B cell (primary cell): ENCODE data around the gene GSDMA. TPM values are rescaled to one million over a fixed set of nuclear protein-coding genes. Genes with fewer than 3 reads are reported as not detected.

Experiments used
- ATAC-seq: fragments of 200-7000 bp; cut with Tn5 transposase; one replicate; pipeline ENCODE4 v1.10.0; 2021; ENCODE audit warnings: low read depth, mild to moderate bottlenecking, moderate number of reproducible peaks, moderate library complexity
- CTCF ChIA-PET: fragments of 350-600 bp; sonication (Branson Sonifier 250); formaldehyde crosslinking; loops from one replicate; lab custom pipeline; 2021; ENCODE audit warnings: antibody characterized with exemption, inconsistent platforms; lab: Charles Lee
- POLR2A ChIA-PET: fragments of 350-600 bp; sonication (Branson Sonifier 250); formaldehyde crosslinking; loops from one replicate; lab custom pipeline; 2021; ENCODE audit warnings: antibody characterized with exemption; lab: Charles Lee
- DNase-seq: peaks from one replicate; pipeline ENCODE4 v3.0.0; 2013
- H2AFZ ChIP-seq: 2 replicates; pipeline ENCODE4 v1.6.1; 2012; ENCODE audit warnings: mild to moderate bottlenecking, low read depth, low read length; ENCODE audit not compliant: insufficient read depth, poor library complexity, severe bottlenecking
- H3K27ac ChIP-seq, 2 donors: 1 replicate in 1 of 2; 2 replicates in 1 of 2; pipeline ENCODE4 v1.5.1; 2012 to 2013; ENCODE audit warnings: low read length in 2 of 2, mild to moderate bottlenecking in 2 of 2, moderate library complexity in 1 of 2
- H3K27me3 ChIP-seq, 4 experiments: fragments of 200-600 bp in 1 of 4; sonication (generic) in 1 of 4; replicated peaks in 1 of 4; 1 replicate in 2 of 4; 2 replicates in 2 of 4; pipeline versions ENCODE4 v1.6.1 to v1.7.0; 2013 to 2016; ENCODE audit warnings: low read length in 3 of 4, mild to moderate bottlenecking in 2 of 4, mixed read lengths in 1 of 4, moderate library complexity in 1 of 4; ENCODE audit not compliant: insufficient read depth in 4 of 4, control insufficient read depth in 3 of 4; ENCODE audit errors: control extremely low read depth in 1 of 4
- H3K36me3 ChIP-seq, 2 experiments: replicated peaks in 1 of 2; 1 replicate in 1 of 2; 2 replicates in 1 of 2; pipeline versions ENCODE4 v1.6.1 to v1.7.1; 2013; ENCODE audit warnings: low read length in 1 of 2; ENCODE audit not compliant: insufficient read depth in 2 of 2, control insufficient read depth in 1 of 2; ENCODE audit errors: control extremely low read depth in 1 of 2, extremely low read depth in 1 of 2
- H3K4me1 ChIP-seq, 2 donors: fragments of 200-600 bp in 1 of 2; sonication (generic) in 1 of 2; 1 replicate in 1 of 2; 2 replicates in 1 of 2; pipeline versions ENCODE4 v1.5.1 to v1.6.1; 2013 to 2017; ENCODE audit warnings: low read length in 2 of 2; ENCODE audit not compliant: control insufficient read depth in 2 of 2, insufficient read depth in 2 of 2
- H3K4me2 ChIP-seq: replicated peaks from 2 replicates; pipeline ENCODE3; 2012; ENCODE audit warnings: mild to moderate bottlenecking, low read depth, low read length; ENCODE audit not compliant: poor library complexity, severe bottlenecking
- H3K4me3 ChIP-seq, 5 experiments: fragments of 200-600 bp in 1 of 5; sonication (generic) in 1 of 5; 1 replicate in 3 of 5; 2 replicates in 2 of 5; pipeline versions ENCODE4 v1.5.1 to v1.7.0; 2011 to 2016; ENCODE audit warnings: low read length in 4 of 5, mild to moderate bottlenecking in 4 of 5, low read depth in 2 of 5, control low read depth in 1 of 5, moderate library complexity in 1 of 5; ENCODE audit not compliant: insufficient read depth in 1 of 5; ENCODE audit errors: control extremely low read depth in 1 of 5, extremely low read depth in 1 of 5
- H3K79me2 ChIP-seq: fragments of 200-600 bp; sonication (generic); one replicate; pipeline ENCODE4 v1.6.0; 2016; ENCODE audit warnings: low read length; ENCODE audit not compliant: control insufficient read depth, insufficient read depth
- H3K9ac ChIP-seq: fragments of 200-600 bp; sonication (generic); 2 replicates; pipeline ENCODE4 v1.6.1; 2017; ENCODE audit warnings: mild to moderate bottlenecking, low read length, moderate library complexity
- H3K9me3 ChIP-seq, 3 donors: one replicate each; pipeline versions ENCODE4 v1.6.1 to v1.7.1; 2013; ENCODE audit warnings: low read length in 2 of 3; ENCODE audit not compliant: control insufficient read depth in 2 of 3, insufficient read depth in 1 of 3; ENCODE audit errors: control extremely low read depth in 1 of 3
- H4K20me1 ChIP-seq: 2 replicates; pipeline ENCODE4 v1.6.0; 2012; ENCODE audit warnings: mild to moderate bottlenecking, low read length; ENCODE audit not compliant: insufficient read depth, control insufficient read depth, poor library complexity, severe bottlenecking
- H3K27ac Mint-ChIP-seq: one replicate; pipeline ENCODE4 v1.8.0; 2021; ENCODE audit warnings: mixed read lengths
- H3K27me3 Mint-ChIP-seq: one replicate; pipeline ENCODE4 v1.8.0; 2021; ENCODE audit warnings: mixed read lengths
- H3K4me1 Mint-ChIP-seq: one replicate; pipeline ENCODE4 v1.8.0; 2021; ENCODE audit warnings: mixed read lengths
- H3K4me3 Mint-ChIP-seq: one replicate; pipeline ENCODE4 v1.8.0; 2021; ENCODE audit warnings: mixed read lengths
- H3K9me3 Mint-ChIP-seq: one replicate; pipeline ENCODE4 v1.8.0; 2022; ENCODE audit warnings: mixed read lengths; ENCODE audit not compliant: insufficient read depth
- EZH2 ChIP-seq: IDR thresholded peaks from 2 replicates; pipeline ENCODE4 v1.6.1; 2012; ENCODE audit warnings: borderline replicate concordance, low read depth, mild to moderate bottlenecking, moderate library complexity, low read length; ENCODE audit not compliant: insufficient read depth, poor library complexity, severe bottlenecking
- WGBS: methylation state at CpG from one replicate; pipeline ENCODE4 v1.1.5; 2013; ENCODE audit warnings: missing lambda C conversion rate; ENCODE audit not compliant: insufficient coverage; 5-methylcytosine and 5-hydroxymethylcytosine counted together
- intact Hi-C: fragments of 100-400 bp; cut with micrococcal nuclease; formaldehyde crosslinking; loops from one replicate; pipeline ENCODE4 v1.10.0; 2022
- polyA plus RNA-seq: library from polyadenylated mRNA; depleted of rRNA; stranded (reverse); fragments of >200 nt; gene quantifications from 2 replicates; pipeline ENCODE4 v1.2.3, GENCODE V29; 2012
- total RNA-seq, 2 donors: library from RNA; stranded (reverse); fragments of 120-200 nt in 1 of 2; gene quantifications; 1 replicate in 1 of 2; 2 replicates in 1 of 2; pipeline versions ENCODE4 v1.2.3 to v1.2.4, GENCODE V29; 2013 to 2022
- TF ChIP-seq, protein P1 (sequence below): fragments of 200-600 bp; IDR thresholded peaks from one replicate; pipeline ENCODE4 v1.8.0; 2022; ENCODE audit warnings: antibody characterized with exemption, mild to moderate bottlenecking

The GSDMA gene
- total and polyA plus RNA-seq, 2 donors (not counting 1 experiment from before 2014, with no cell fraction given) = 0.09 TPM; not detected in 1

DNA sequence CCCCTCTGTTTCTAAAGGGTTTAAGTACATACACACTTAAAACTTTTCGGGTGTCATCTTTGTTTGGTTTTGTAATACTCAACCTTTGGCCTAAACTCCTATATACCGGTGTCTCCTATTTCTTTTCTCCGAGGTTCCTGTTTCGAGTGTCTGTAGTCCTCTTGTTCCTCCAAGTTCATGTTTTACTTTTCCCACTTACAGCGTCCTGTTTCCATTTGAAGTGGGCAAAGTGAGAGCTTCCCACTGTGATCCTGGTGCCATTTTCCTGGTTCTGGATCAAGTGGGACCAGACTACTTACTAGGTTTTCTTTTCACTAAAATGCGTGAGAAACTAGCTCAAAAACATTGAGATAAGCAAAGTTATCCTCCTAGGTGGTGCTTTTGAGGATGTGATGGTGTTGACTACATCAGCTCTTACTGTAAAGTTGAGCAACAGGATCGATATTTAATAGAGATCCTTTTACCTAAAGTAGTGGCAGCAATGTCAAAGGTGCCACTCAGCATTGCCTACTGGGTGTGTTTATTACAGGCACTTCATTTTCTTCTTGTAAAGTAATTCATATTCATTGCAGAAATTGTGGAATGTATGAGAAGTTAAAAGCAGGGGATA, 19.1 kb downstream of the GSDMA start:
- ChIA-PET POLR2A (interaction anchor here (0.9 to 2.9 kb wide), 2 partner anchors 23 to 54 kb away, joined by 3 to 12 read pairs; partner anchors contain the start of genes LRRC3C and ORMDL3), CTCF (interaction anchor here (0.6 to 8.1 kb wide), 11 partner anchors 24 to 359 kb away, joined by 3 to 97 read pairs (median 3); partner anchors contain the start of genes LRRC3C, MED24 and ORMDL3)
- 0% methylated on average over 1 of the region's 7 CpGs for WGBS
- no peak for TF ChIP-seq EZH2
- TF ChIP-seq, protein P1, sequence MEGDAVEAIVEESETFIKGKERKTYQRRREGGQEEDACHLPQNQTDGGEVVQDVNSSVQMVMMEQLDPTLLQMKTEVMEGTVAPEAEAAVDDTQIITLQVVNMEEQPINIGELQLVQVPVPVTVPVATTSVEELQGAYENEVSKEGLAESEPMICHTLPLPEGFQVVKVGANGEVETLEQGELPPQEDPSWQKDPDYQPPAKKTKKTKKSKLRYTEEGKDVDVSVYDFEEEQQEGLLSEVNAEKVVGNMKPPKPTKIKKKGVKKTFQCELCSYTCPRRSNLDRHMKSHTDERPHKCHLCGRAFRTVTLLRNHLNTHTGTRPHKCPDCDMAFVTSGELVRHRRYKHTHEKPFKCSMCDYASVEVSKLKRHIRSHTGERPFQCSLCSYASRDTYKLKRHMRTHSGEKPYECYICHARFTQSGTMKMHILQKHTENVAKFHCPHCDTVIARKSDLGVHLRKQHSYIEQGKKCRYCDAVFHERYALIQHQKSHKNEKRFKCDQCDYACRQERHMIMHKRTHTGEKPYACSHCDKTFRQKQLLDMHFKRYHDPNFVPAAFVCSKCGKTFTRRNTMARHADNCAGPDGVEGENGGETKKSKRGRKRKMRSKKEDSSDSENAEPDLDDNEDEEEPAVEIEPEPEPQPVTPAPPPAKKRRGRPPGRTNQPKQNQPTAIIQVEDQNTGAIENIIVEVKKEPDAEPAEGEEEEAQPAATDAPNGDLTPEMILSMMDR = no peak
- H3K9me3 ChIP-seq = no peaks in the 10 kb centered on the region
- peak overlapping the region; percentile 92 to 97 for H3K27ac ChIP-seq
- H3K4me1 Mint-ChIP-seq = peaks cover 38% of the 10 kb centered on the region
- no peaks in the 10 kb centered on the region for H3K27me3 Mint-ChIP-seq
- DNase-seq (peak; percentile 28), ATAC-seq (no peak)
- peak overlapping the region; percentile 96 for H3K4me3 Mint-ChIP-seq
- no peaks in the 10 kb centered on the region for H3K9me3 Mint-ChIP-seq
- peak overlapping the region; percentile 95 for H3K27ac Mint-ChIP-seq
- H3K27me3 ChIP-seq = no peaks in the 10 kb centered on the region
- peak overlapping the region; percentile 97 for H3K9ac ChIP-seq
- H4K20me1 ChIP-seq = peaks cover 23% of the 10 kb centered on the region
- intact Hi-C loops = loop anchor here (2.0 to 10.0 kb wide), 5 partner anchors 117 to 577 kb away; partner anchors contain the start of genes CDK12, FBXL20, IKZF3 and STARD3
- peak overlapping the region; percentile 64 to 93 (median 91) for H3K4me3 ChIP-seq
- peaks cover 25 to 26% of the 10 kb centered on the region in 2 donors for H3K4me1 ChIP-seq
- peak overlapping the region; percentile 9 for H2AFZ ChIP-seq
- H3K4me2 ChIP-seq = peak overlapping the region; percentile 95
- H3K79me2 ChIP-seq = peaks cover 40% of the 10 kb centered on the region
- H3K36me3 ChIP-seq = peaks cover 0 to 29% of the 10 kb centered on the region in 2 experiments

DNA sequence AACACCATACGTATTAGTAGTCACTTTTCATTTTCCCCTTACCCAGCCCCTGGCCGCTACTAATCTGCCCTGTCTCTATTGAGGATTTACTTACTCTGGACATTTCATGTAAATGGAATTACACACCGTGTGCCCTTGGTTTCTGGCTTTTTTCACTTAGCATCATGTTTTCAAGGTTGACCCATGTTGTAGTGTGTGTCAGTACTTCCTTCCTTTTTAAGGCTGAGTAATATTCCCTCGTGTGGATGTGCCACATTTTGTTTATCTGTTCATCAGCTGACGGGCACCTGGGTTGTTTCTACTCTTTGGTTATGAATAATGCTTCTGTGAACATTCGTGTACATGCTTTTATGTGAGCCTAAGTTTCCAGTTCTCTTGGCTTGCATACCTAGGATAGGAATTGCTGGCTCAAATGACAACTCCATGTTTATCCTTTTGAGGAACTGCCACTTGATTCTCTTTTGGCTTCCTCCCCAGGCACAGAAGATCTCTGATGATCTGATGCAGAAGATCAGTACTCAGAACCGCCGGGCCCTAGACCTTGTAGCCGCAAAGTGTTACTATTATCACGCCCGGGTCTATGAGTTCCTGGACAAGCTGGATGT, 25.5 kb downstream of the GSDMA start:
- Mint-ChIP-seq H3K27ac (no peak overlapping the region), H3K4me3 (no peak overlapping the region)
- intact Hi-C loops = loop anchor here (10.0 kb wide), 1 partner anchor 584 kb away; the partner anchor contains the start of gene FBXL20

More for the DNA sequence above, 25.5 kb downstream of the GSDMA start:
- H3K4me1 Mint-ChIP-seq = peaks cover 3% of the 10 kb centered on the region
- H2AFZ ChIP-seq = no peak overlapping the region
- peaks cover 45% of the 10 kb centered on the region for H4K20me1 ChIP-seq
- no peak overlapping the region for H3K9ac ChIP-seq
- no peak for ATAC-seq
- H3K79me2 ChIP-seq = peaks cover 23% of the 10 kb centered on the region
- no peaks in the 10 kb centered on the region for H3K9me3 ChIP-seq
- ChIA-PET CTCF (interaction anchor here (1.4 kb wide), 1 partner anchor 88 kb away, joined by 3 read pairs; no protein-coding TSS in a partner anchor), POLR2A (no interaction called here)
- H3K4me2 ChIP-seq = no peak overlapping the region
- 92% methylated on average over 11 of the region's 11 CpGs for WGBS
- H3K27ac ChIP-seq = no peak overlapping the region
- H3K9me3 Mint-ChIP-seq = no peaks in the 10 kb centered on the region
- H3K4me1 ChIP-seq = peaks cover 0 to 3% of the 10 kb centered on the region in 2 donors
- no peak overlapping the region for H3K4me3 ChIP-seq
- no peak for DNase-seq
- TF ChIP-seq EZH2 = no peak
- TF ChIP-seq, protein P1 = no peak
- H3K36me3 ChIP-seq = peaks cover 8 to 90% of the 10 kb centered on the region in 2 experiments
- no peaks in the 10 kb centered on the region for H3K27me3 Mint-ChIP-seq
- no peaks in the 10 kb centered on the region for H3K27me3 ChIP-seq
